Glutamatergic neuron (in vitro differentiated cells): ENCODE results near the gene KCNMA1. TPM values are rescaled to one million over a fixed set of nuclear protein-coding genes. Genes with fewer than 3 reads are reported as not detected.

ENCODE experiments used
- DNase-seq: peaks from one replicate; pipeline ENCODE4 v3.0.0; 2022
- H3K27ac Mint-ChIP-seq: one replicate; pipeline ENCODE4 v1.8.0; 2020; ENCODE audit warnings: mild to moderate bottlenecking, mixed read lengths, inconsistent platforms; ENCODE audit not compliant: unreplicated experiment
- H3K27me3 Mint-ChIP-seq: one replicate; pipeline ENCODE4 v1.8.0; 2020; ENCODE audit warnings: mild to moderate bottlenecking, moderate library complexity, mixed read lengths, inconsistent platforms; ENCODE audit not compliant: unreplicated experiment
- H3K36me3 Mint-ChIP-seq: one replicate; pipeline ENCODE4 v1.8.0; 2020; ENCODE audit warnings: mild to moderate bottlenecking, mixed read lengths, inconsistent platforms; ENCODE audit not compliant: unreplicated experiment
- H3K4me1 Mint-ChIP-seq: one replicate; pipeline ENCODE4 v1.8.0; 2020; ENCODE audit warnings: mild to moderate bottlenecking, low read depth, mixed read lengths, inconsistent platforms; ENCODE audit not compliant: unreplicated experiment
- H3K4me3 Mint-ChIP-seq: one replicate; pipeline ENCODE4 v1.8.0; 2020; ENCODE audit warnings: mild to moderate bottlenecking, mixed read lengths, inconsistent platforms; ENCODE audit not compliant: unreplicated experiment
- H3K9me3 Mint-ChIP-seq: one replicate; pipeline ENCODE4 v1.8.0; 2020; ENCODE audit warnings: mild to moderate bottlenecking, moderate library complexity, mixed read lengths, inconsistent platforms; ENCODE audit not compliant: unreplicated experiment
- CTCF ChIP-seq: fragments of 200-600 bp; sonication (generic); IDR thresholded peaks from one replicate; pipeline ENCODE4 v1.5.0; 2021; ENCODE audit not compliant: partially characterized antibody, unreplicated experiment
- total RNA-seq: library from RNA; stranded (reverse); fragmentation: NEBNext Ultra II Directional; extraction: Animal tissue kit (Norgen Biotek cat#: 25700); gene quantifications from one replicate; pipeline ENCODE4 v1.2.1, GENCODE V29; 2021; ENCODE audit not compliant: unreplicated experiment

Gene KCNMA1
- total RNA-seq, 1 donor from 2014 or later: 3.2 TPM

GRCh38 chr10:77016278-77016815 is 621.3 kb downstream of the KCNMA1 start:
- DNase-seq: no peak
- Mint-ChIP-seq H3K9me3 (no peaks in the 10 kb centered on the region), H3K27ac (no peak overlapping the region), H3K4me1 (no peaks in the 10 kb centered on the region), H3K4me3 (no peak overlapping the region), H3K36me3 (no peaks in the 10 kb centered on the region), H3K27me3 (no peaks in the 10 kb centered on the region)
- no peak for TF ChIP-seq CTCF

- H3K27ac Mint-ChIP-seq: no peak overlapping the region
- H3K4me1 Mint-ChIP-seq: no peaks in the 10 kb centered on the region
- no peaks in the 10 kb centered on the region for H3K9me3 Mint-ChIP-seq
- TF ChIP-seq CTCF: no peak
- no peak for DNase-seq
- no peaks in the 10 kb centered on the region for H3K36me3 Mint-ChIP-seq
- H3K27me3 Mint-ChIP-seq: no peaks in the 10 kb centered on the region
- no peak overlapping the region for H3K4me3 Mint-ChIP-seq
Observed at GRCh38 chr10:77015360-77015759, 622.2 kb downstream of the KCNMA1 start.

GRCh38 chr10:77012812-77013500 is 624.7 kb downstream of the KCNMA1 start:
- no peaks in the 10 kb centered on the region for H3K4me1 Mint-ChIP-seq

GRCh38 chr10:77011874-77012811 is 625.5 kb downstream of the KCNMA1 start:
- Mint-ChIP-seq H3K27ac (no peak overlapping the region), H3K4me1 (no peaks in the 10 kb centered on the region), H3K4me3 (no peak overlapping the region), H3K27me3 (no peaks in the 10 kb centered on the region), H3K9me3 (no peaks in the 10 kb centered on the region), H3K36me3 (no peaks in the 10 kb centered on the region)
- no peak for DNase-seq
- no peak for TF ChIP-seq CTCF

More at GRCh38 chr10:77012812-77013500, 624.7 kb downstream of the KCNMA1 start:
- Mint-ChIP-seq H3K27me3 (no peaks in the 10 kb centered on the region), H3K27ac (no peak overlapping the region), H3K36me3 (no peaks in the 10 kb centered on the region), H3K4me3 (no peak overlapping the region), H3K9me3 (no peaks in the 10 kb centered on the region)
- TF ChIP-seq CTCF: no peak
- DNase-seq: no peak
